ENCODE measurements around the gene DDIT3. TPM values are rescaled to one million over a fixed set of nuclear protein-coding genes. Genes with fewer than 3 reads are reported as not detected.

The DDIT3 gene
- polyA plus RNA-seq, 4 donors = 41.1 to 105 (median 46.9) TPM

DNA sequence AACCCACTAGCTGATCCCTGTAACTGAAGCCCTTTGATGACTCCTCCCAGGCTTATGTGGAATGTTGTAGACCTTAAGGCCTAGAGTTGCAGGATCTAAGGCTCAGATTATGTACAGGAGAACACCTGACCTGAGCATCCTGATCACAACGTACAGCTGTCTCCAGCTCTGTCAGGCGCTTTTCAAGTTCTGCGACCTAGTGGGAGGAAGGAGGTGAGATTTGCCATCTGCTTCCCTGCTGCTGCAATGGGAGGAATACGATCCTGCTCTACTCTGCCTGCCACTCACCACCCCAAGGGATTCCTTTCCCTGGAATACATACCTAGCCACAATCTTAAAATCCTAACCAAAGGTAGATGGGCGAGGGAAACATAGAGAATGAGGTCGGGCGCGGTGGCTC lies 12.8 kb upstream of the DDIT3 start:
- Histone ChIP-seq H3K4me1 (ENCODE audit: control insufficient read depth in 3 of 3, insufficient read depth in 2 of 3, low read depth in 1 of 3, low read length in 2 of 3) (no peaks in the 10 kb centered on the region), H3K27ac (ENCODE audit: low read depth in 1 of 3, low read length in 2 of 3) (no peak overlapping the region), H3K9me3 (ENCODE audit: control insufficient read depth in 2 of 2, insufficient read depth in 1 of 2, low read depth in 1 of 2, low read length in 1 of 2) (no peaks in the 10 kb centered on the region), H3K27me3 (ENCODE audit: control insufficient read depth in 3 of 3, insufficient read depth in 3 of 3, low read length in 3 of 3) (no peaks in the 10 kb centered on the region), H3K4me3 (ENCODE audit: low read depth in 1 of 3, low read length in 3 of 3) (no peak overlapping the region), H3K36me3 (ENCODE audit: control insufficient read depth in 3 of 3, insufficient read depth in 2 of 3, low read depth in 1 of 3, low read length in 3 of 3) (peaks cover 31 to 82% (median 42%) of the 10 kb centered on the region in 3 donors)
- WGBS, 3 donors = 94 to 96% (median 94%) methylated on average over 8 of the region's 8 CpGs
- no peak for DNase-seq
- no peak for FAIRE-seq

- H3K9me3 ChIP-seq (ENCODE audit: control insufficient read depth in 2 of 2, insufficient read depth in 1 of 2, low read depth in 1 of 2, low read length in 1 of 2) = no peaks in the 10 kb centered on the region
Measured at GRCh38 chr12:57531836-57532235, 11.5 kb upstream of the DDIT3 start.

GRCh38 chr12:57530396-57531142 lies 10.3 kb upstream of the DDIT3 start:
- Histone ChIP-seq H3K9me3 (ENCODE audit: control insufficient read depth in 2 of 2, insufficient read depth in 1 of 2, low read depth in 1 of 2, low read length in 1 of 2) (no peaks in the 10 kb centered on the region), H3K36me3 (ENCODE audit: control insufficient read depth in 3 of 3, insufficient read depth in 2 of 3, low read depth in 1 of 3, low read length in 3 of 3) (peaks cover 39 to 95% (median 53%) of the 10 kb centered on the region in 3 donors), H3K27me3 (ENCODE audit: control insufficient read depth in 3 of 3, insufficient read depth in 3 of 3, low read length in 3 of 3) (no peaks in the 10 kb centered on the region), H3K4me1 (ENCODE audit: control insufficient read depth in 3 of 3, insufficient read depth in 2 of 3, low read depth in 1 of 3, low read length in 2 of 3) (no peaks in the 10 kb centered on the region), H3K27ac (ENCODE audit: low read depth in 1 of 3, low read length in 2 of 3) (no peak overlapping the region), H3K4me3 (ENCODE audit: low read depth in 1 of 3, low read length in 3 of 3) (no peak overlapping the region)
- WGBS, 3 donors = 81 to 92% (median 90%) methylated on average over 5 of the region's 5 CpGs
- no peak for DNase-seq
- FAIRE-seq = no peak

More at GRCh38 chr12:57531836-57532235, 11.5 kb upstream of the DDIT3 start:
- Histone ChIP-seq H3K4me1 (ENCODE audit: control insufficient read depth in 3 of 3, insufficient read depth in 2 of 3, low read depth in 1 of 3, low read length in 2 of 3) (no peaks in the 10 kb centered on the region), H3K27ac (ENCODE audit: low read depth in 1 of 3, low read length in 2 of 3) (no peak overlapping the region), H3K27me3 (ENCODE audit: control insufficient read depth in 3 of 3, insufficient read depth in 3 of 3, low read length in 3 of 3) (no peaks in the 10 kb centered on the region), H3K4me3 (ENCODE audit: low read depth in 1 of 3, low read length in 3 of 3) (no peak overlapping the region), H3K36me3 (ENCODE audit: control insufficient read depth in 3 of 3, insufficient read depth in 2 of 3, low read depth in 1 of 3, low read length in 3 of 3) (peaks cover 32 to 90% (median 52%) of the 10 kb centered on the region in 3 donors)
- WGBS, 3 donors = 62 to 93% (median 92%) methylated on average over 1 of the region's 1 CpG
- FAIRE-seq = no peak
- DNase-seq = no peak

GRCh38 chr12:57529831-57530230 lies 9.5 kb upstream of the DDIT3 start:
- FAIRE-seq (no peak), DNase-seq (no peak)
- Histone ChIP-seq H3K9me3 (ENCODE audit: control insufficient read depth in 2 of 2, insufficient read depth in 1 of 2, low read depth in 1 of 2, low read length in 1 of 2) (no peaks in the 10 kb centered on the region), H3K27ac (ENCODE audit: low read depth in 1 of 3, low read length in 2 of 3) (no peak overlapping the region), H3K27me3 (ENCODE audit: control insufficient read depth in 3 of 3, insufficient read depth in 3 of 3, low read length in 3 of 3) (no peaks in the 10 kb centered on the region), H3K4me1 (ENCODE audit: control insufficient read depth in 3 of 3, insufficient read depth in 2 of 3, low read depth in 1 of 3, low read length in 2 of 3) (peaks cover 0 to 7% (median 0%) of the 10 kb centered on the region in 3 donors), H3K36me3 (ENCODE audit: control insufficient read depth in 3 of 3, insufficient read depth in 2 of 3, low read depth in 1 of 3, low read length in 3 of 3) (peaks cover 39 to 95% (median 50%) of the 10 kb centered on the region in 3 donors), H3K4me3 (ENCODE audit: low read depth in 1 of 3, low read length in 3 of 3) (no peak overlapping the region)
- 74 to 83% (median 80%) methylated on average over 6 of the region's 6 CpGs for WGBS, 3 donors

- DNase-seq (no peak), FAIRE-seq (no peak)
- Histone ChIP-seq H3K4me1 (ENCODE audit: control insufficient read depth in 3 of 3, insufficient read depth in 2 of 3, low read depth in 1 of 3, low read length in 2 of 3) (peaks cover 2 to 15% (median 4%) of the 10 kb centered on the region in 3 donors), H3K27me3 (ENCODE audit: control insufficient read depth in 3 of 3, insufficient read depth in 3 of 3, low read length in 3 of 3) (no peaks in the 10 kb centered on the region), H3K27ac (ENCODE audit: low read depth in 1 of 3, low read length in 2 of 3) (no peak overlapping the region), H3K9me3 (ENCODE audit: control insufficient read depth in 2 of 2, insufficient read depth in 1 of 2, low read depth in 1 of 2, low read length in 1 of 2) (no peaks in the 10 kb centered on the region), H3K4me3 (ENCODE audit: low read depth in 1 of 3, low read length in 3 of 3) (no peak overlapping the region), H3K36me3 (ENCODE audit: control insufficient read depth in 3 of 3, insufficient read depth in 2 of 3, low read depth in 1 of 3, low read length in 3 of 3) (peaks cover 36 to 95% (median 46%) of the 10 kb centered on the region in 3 donors)
- WGBS, 3 donors = 75 to 79% (median 79%) methylated on average over 10 of the region's 10 CpGs
Measured at GRCh38 chr12:57528831-57529555, 8.7 kb upstream of the DDIT3 start.

DNA sequence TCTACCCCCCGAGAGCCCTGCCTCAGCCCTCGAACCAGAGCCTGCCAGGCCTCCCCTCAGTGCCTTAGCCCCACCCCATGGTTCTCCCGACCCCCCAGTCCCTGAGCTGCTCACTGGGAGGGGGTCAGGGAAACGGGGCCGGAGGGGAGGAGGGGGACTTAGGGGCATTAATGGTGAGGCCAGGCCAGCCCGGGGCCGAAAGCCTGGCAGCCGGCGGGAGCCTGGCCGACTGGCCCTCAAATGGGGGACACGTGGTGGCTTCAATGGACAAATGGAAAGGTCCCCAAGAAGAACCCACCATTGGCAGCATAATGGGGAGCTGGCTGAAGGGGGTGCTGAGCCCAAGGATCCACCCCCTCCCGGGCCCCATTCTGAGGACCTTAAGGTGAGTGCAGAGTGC lies 7.9 kb upstream of the DDIT3 start:
- peaks cover 2 to 18% (median 7%) of the 10 kb centered on the region in 3 donors for H3K4me1 ChIP-seq (ENCODE audit: control insufficient read depth in 3 of 3, insufficient read depth in 2 of 3, low read depth in 1 of 3, low read length in 2 of 3)
- no peak for DNase-seq
- H3K36me3 ChIP-seq (ENCODE audit: control insufficient read depth in 3 of 3, insufficient read depth in 2 of 3, low read depth in 1 of 3, low read length in 3 of 3) = peaks cover 34 to 91% (median 42%) of the 10 kb centered on the region in 3 donors
- H3K4me3 ChIP-seq (ENCODE audit: low read depth in 1 of 3, low read length in 3 of 3) = no peak overlapping the region
- H3K27ac ChIP-seq (ENCODE audit: low read depth in 1 of 3, low read length in 2 of 3) = no peak overlapping the region
- no peaks in the 10 kb centered on the region for H3K27me3 ChIP-seq (ENCODE audit: control insufficient read depth in 3 of 3, insufficient read depth in 3 of 3, low read length in 3 of 3)
- WGBS, 3 donors = 85 to 88% (median 86%) methylated on average over 12 of the region's 12 CpGs
- no peak for FAIRE-seq
- H3K9me3 ChIP-seq (ENCODE audit: control insufficient read depth in 2 of 2, insufficient read depth in 1 of 2, low read depth in 1 of 2, low read length in 1 of 2) = no peaks in the 10 kb centered on the region

DNA sequence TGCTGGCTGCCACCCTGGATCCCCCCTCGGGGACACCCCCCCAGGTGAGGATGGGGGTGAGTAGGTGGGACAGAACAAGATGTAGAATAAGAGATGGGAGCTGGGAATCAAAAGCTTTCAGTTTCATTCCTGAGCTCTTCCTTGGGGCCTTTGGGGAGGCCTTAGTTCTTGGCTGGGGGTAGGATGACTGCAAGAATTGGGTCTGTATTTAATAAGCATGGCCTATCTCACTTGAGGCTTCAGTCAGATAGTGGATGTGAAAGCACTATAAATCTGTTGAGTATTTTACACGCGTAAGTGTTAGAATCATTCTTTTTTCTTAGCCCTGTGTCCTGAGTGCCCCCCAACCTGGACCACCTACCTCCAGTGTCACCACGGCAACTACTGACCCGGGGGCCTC lies 6.9 kb upstream of the DDIT3 start:
- H3K4me1 ChIP-seq (ENCODE audit: control insufficient read depth in 3 of 3, insufficient read depth in 2 of 3, low read depth in 1 of 3, low read length in 2 of 3) = peaks cover 2 to 19% (median 7%) of the 10 kb centered on the region in 3 donors

DNA sequence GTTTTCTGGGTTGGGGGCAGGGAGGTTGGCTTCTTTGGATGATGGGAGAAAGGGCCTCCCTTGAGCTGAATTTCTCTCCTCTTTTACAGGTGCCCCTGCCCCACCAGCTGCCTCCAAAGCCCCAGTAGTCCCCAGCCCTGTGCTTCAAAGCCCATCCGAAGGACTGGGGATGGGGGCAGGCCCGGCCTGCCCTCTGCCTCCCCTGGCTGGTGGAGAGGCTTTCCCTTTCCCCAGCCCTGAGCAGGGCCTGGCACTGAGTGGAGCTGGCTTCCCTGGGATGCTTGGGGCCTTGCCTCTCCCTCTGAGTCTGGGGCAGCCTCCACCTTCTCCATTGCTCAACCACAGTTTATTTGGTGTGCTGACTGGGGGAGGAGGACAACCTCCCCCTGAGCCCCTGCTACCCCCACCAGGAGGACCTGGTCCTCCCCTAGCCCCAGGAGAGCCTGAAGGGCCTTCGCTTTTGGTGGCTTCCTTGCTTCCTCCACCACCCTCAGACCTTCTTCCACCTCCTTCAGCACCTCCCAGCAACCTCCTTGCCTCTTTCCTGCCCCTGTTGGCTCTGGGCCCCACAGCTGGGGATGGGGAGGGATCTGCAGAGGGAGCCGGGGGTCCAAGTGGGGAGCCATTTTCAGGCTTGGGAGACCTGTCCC lies 6.3 kb upstream of the DDIT3 start:
- WGBS, 3 donors = 83 to 96% (median 90%) methylated on average over 2 to 4 of the region's 4 CpGs
- H3K27me3 ChIP-seq (ENCODE audit: control insufficient read depth in 3 of 3, insufficient read depth in 3 of 3, low read length in 3 of 3) = no peaks in the 10 kb centered on the region
- DNase-seq (no peak), FAIRE-seq (no peak)
- H3K27ac ChIP-seq (ENCODE audit: low read depth in 1 of 3, low read length in 2 of 3) = no peak overlapping the region
- H3K9me3 ChIP-seq (ENCODE audit: control insufficient read depth in 2 of 2, insufficient read depth in 1 of 2, low read depth in 1 of 2, low read length in 1 of 2) = no peaks in the 10 kb centered on the region
- H3K4me3 ChIP-seq (ENCODE audit: low read depth in 1 of 3, low read length in 3 of 3) = no peak overlapping the region
- peaks cover 28 to 76% (median 31%) of the 10 kb centered on the region in 3 donors for H3K36me3 ChIP-seq (ENCODE audit: control insufficient read depth in 3 of 3, insufficient read depth in 2 of 3, low read depth in 1 of 3, low read length in 3 of 3)
- peaks cover 2 to 25% (median 7%) of the 10 kb centered on the region in 3 donors for H3K4me1 ChIP-seq (ENCODE audit: control insufficient read depth in 3 of 3, insufficient read depth in 2 of 3, low read depth in 1 of 3, low read length in 2 of 3)

More for the DNA sequence above, 6.9 kb upstream of the DDIT3 start:
- FAIRE-seq = no peak
- no peak for DNase-seq
- no peak overlapping the region for H3K27ac ChIP-seq (ENCODE audit: low read depth in 1 of 3, low read length in 2 of 3)
- no peaks in the 10 kb centered on the region for H3K27me3 ChIP-seq (ENCODE audit: control insufficient read depth in 3 of 3, insufficient read depth in 3 of 3, low read length in 3 of 3)
- 83 to 88% (median 85%) methylated on average over 5 of the region's 5 CpGs for WGBS, 3 donors
- H3K9me3 ChIP-seq (ENCODE audit: control insufficient read depth in 2 of 2, insufficient read depth in 1 of 2, low read depth in 1 of 2, low read length in 1 of 2) = no peaks in the 10 kb centered on the region
- no peak overlapping the region for H3K4me3 ChIP-seq (ENCODE audit: low read depth in 1 of 3, low read length in 3 of 3)
- H3K36me3 ChIP-seq (ENCODE audit: control insufficient read depth in 3 of 3, insufficient read depth in 2 of 3, low read depth in 1 of 3, low read length in 3 of 3) = peaks cover 33 to 81% (median 34%) of the 10 kb centered on the region in 3 donors
